Measurements from ENCODE around the gene PROM1.
A peak's percentile ranks its signal among the peaks of the same experiment; 100 is the strongest.

The PROM1 gene

DNA sequence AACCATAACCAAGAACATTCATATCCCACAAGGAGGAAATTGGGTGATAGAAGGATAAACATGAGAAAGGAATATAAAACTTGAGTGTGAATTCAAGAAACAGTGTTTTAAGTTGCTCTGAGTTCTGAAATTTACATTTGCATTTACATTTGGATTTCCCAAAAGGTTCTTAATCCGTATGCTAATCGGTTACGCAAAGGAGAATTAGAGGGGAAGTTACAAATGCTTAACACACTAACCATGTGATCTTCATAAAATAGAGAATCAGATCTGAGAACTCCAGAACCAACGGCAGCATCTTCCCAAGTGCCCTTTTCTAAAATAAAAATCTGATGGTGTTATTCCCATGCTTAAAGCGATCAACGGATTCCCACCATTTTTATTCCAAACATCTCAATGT lies 48.0 kb downstream of the PROM1 start:
- Histone ChIP-seq H3K36me3 (ENCODE audit: control insufficient read depth, insufficient read depth, low read length, severe bottlenecking) (no peaks in the 10 kb centered on the region), H3K4me3 (ENCODE audit: low read length) (no peak overlapping the region), H3K4me1 (ENCODE audit: control insufficient read depth, insufficient read depth, low read length) (peaks cover 5% of the 10 kb centered on the region), H3K27me3 (replicated peaks; ENCODE audit: control insufficient read depth, insufficient read depth, low read length) (no peaks in the 10 kb centered on the region), H3K9me3 (ENCODE audit: control insufficient read depth, low read length) (no peaks in the 10 kb centered on the region), H3K9ac (ENCODE audit: low read length) (no peak overlapping the region)
- no peak for DNase-seq (ENCODE audit: low read depth)

DNA sequence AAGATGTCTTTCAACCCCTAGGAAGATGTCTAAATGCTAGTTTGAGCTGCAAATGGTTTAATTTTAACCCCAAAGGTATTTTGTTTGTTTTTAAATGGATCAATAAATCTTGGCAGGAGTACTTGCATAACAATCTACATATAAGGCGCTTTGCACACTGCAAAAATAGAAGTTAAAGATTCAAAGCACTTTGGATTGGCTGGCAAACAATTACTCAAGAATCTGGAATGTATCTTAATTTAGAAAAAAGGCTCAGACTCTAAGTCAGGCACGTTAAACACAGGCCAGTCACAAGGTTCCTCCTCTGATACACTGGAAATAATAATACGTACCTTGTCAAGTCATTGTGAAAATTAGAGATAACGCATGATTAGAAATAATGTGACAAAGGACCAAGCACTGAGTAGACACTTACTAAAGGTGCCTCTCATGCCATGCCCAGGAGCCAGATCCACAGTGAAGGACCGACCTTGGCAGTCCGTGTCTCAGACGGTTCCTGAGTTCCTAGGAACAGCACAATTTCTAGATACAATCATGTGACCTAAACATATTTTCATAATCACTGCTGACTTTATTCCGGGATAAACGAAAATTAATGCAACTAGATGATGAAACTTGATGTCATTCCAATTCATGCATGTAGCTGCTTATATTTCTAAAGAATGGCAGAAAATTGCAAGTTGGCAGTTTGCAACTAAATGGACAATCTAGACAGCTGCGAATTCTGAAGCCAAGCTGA lies 49.6 kb downstream of the PROM1 start:
- peaks cover 9% of the 10 kb centered on the region for H3K4me1 ChIP-seq (ENCODE audit: control insufficient read depth, insufficient read depth, low read length)
- H3K9ac ChIP-seq (ENCODE audit: low read length), result no peak overlapping the region
- no peaks in the 10 kb centered on the region for H3K9me3 ChIP-seq (ENCODE audit: control insufficient read depth, low read length)
- no peak overlapping the region for H3K4me3 ChIP-seq (ENCODE audit: low read length)
- DNase-seq (ENCODE audit: low read depth), result peak; percentile 76
- no peaks in the 10 kb centered on the region for H3K36me3 ChIP-seq (ENCODE audit: control insufficient read depth, insufficient read depth, low read length, severe bottlenecking)
- H3K27me3 ChIP-seq (replicated peaks; ENCODE audit: control insufficient read depth, insufficient read depth, low read length), result no peaks in the 10 kb centered on the region

DNA sequence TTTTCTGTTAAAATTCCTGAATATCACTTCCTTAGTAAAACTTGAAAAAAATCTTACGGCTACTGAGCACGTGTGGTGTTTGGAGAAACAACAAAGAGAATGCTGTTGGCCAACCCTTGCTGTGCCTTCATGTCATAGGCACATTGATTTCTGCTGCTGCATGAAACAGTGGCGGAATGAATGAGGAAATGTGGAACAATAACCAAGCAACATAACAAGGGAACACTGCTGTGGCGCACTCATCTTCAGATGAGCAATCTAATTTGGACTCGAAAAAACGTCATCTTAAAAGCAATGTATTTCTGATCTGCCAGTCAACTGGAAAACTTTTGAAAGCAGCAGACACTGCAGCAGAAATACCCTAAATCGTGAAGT lies 51.4 kb downstream of the PROM1 start:
- Histone ChIP-seq H3K27me3 (replicated peaks; ENCODE audit: control insufficient read depth, insufficient read depth, low read length) (no peaks in the 10 kb centered on the region), H3K4me3 (ENCODE audit: low read length) (no peak overlapping the region), H3K9ac (ENCODE audit: low read length) (no peak overlapping the region), H3K36me3 (ENCODE audit: control insufficient read depth, insufficient read depth, low read length, severe bottlenecking) (no peaks in the 10 kb centered on the region), H3K4me1 (ENCODE audit: control insufficient read depth, insufficient read depth, low read length) (peaks cover 17% of the 10 kb centered on the region), H3K9me3 (ENCODE audit: control insufficient read depth, low read length) (no peaks in the 10 kb centered on the region)
- DNase-seq (ENCODE audit: low read depth), result no peak

DNA sequence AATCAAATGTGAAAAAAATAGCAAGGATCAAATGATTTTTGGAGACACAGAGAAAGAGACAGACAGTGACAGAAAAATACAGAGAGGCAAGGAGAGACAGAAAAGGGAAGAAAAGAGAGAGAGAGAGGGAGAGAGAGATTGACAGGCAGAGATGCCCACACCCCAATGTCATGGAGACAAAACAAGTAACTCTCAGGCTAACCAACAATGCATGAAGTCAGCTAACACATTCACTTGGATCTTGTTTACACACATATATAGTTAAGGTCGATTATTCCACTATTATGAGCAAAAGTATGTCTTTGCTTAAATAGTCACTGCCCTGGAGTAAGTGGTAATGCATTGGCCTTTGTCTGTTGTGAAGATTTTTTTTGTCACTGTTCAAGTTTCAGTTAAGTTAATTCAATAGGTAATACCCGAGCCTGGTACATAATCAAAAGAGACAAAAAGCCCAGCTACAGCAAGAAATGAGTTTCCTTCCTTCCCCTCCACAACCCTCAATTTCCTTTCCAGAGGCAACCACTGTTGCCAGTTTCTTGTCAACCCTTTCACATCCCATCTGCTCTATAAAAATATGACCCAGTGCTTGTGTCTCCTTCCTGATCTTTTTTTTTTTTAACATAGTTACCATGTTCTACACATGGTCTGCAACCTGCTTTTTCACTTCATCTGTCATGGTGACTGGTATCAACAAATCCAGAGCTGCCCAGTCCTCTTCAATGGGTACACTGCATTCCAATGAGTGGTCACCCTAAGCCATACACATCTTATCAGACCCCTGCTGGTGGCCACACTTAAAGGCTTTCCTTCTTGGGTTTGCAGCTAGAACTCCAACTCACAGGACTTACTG lies 52.1 kb downstream of the PROM1 start:
- Histone ChIP-seq H3K4me1 (ENCODE audit: control insufficient read depth, insufficient read depth, low read length) (peaks cover 23% of the 10 kb centered on the region), H3K9me3 (ENCODE audit: control insufficient read depth, low read length) (no peaks in the 10 kb centered on the region), H3K4me3 (ENCODE audit: low read length) (no peak overlapping the region), H3K9ac (ENCODE audit: low read length) (no peak overlapping the region), H3K36me3 (ENCODE audit: control insufficient read depth, insufficient read depth, low read length, severe bottlenecking) (no peaks in the 10 kb centered on the region), H3K27me3 (replicated peaks; ENCODE audit: control insufficient read depth, insufficient read depth, low read length) (no peaks in the 10 kb centered on the region)
- DNase-seq (ENCODE audit: low read depth), result no peak

DNA sequence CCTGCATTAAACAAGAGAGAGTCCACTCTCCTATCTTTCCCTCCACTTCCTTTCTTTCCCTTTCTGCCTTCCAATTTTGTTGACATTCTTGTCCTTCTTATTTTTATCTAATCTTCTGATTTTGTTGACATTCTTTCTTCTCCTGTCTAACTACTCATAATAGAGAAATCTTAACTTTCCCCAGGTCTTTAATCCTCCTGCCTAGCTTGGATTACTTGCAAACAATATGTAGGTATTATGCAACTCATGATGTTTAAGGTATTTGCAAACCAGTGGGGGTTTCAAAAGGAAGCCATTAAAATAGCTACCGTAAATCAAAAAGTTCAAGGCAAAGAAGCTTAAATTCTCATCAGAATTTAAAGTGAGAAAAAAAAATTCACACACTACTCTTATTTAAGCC lies 53.9 kb downstream of the PROM1 start:
- Histone ChIP-seq H3K9me3 (ENCODE audit: control insufficient read depth, low read length) (no peaks in the 10 kb centered on the region), H3K9ac (ENCODE audit: low read length) (no peak overlapping the region), H3K27me3 (replicated peaks; ENCODE audit: control insufficient read depth, insufficient read depth, low read length) (no peaks in the 10 kb centered on the region), H3K4me3 (ENCODE audit: low read length) (no peak overlapping the region), H3K36me3 (ENCODE audit: control insufficient read depth, insufficient read depth, low read length, severe bottlenecking) (no peaks in the 10 kb centered on the region), H3K4me1 (ENCODE audit: control insufficient read depth, insufficient read depth, low read length) (peaks cover 29% of the 10 kb centered on the region)
- peak; percentile 6 for DNase-seq (ENCODE audit: low read depth)

DNA sequence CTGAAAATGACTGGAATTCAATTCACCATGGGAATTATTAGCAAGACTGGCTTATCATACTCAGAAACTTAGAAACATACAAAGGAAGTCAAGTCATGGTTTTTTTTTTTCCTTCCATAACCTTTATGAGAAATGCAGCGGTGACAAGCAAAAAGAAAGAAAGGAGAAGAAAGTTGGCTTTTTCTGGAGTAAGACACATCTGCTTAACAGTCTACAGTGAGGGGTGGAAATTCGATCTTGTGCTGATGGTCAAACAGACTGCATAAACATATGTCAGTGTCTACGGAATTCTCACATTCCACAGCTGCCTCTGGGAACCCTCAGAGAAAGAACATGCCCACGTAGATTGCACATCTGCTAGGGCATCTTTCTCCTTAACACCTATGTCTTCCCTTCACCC lies 54.6 kb downstream of the PROM1 start:
- Histone ChIP-seq H3K4me1 (ENCODE audit: control insufficient read depth, insufficient read depth, low read length) (peaks cover 30% of the 10 kb centered on the region), H3K4me3 (ENCODE audit: low read length) (peak overlapping the region; percentile 56), H3K36me3 (ENCODE audit: control insufficient read depth, insufficient read depth, low read length, severe bottlenecking) (no peaks in the 10 kb centered on the region), H3K9me3 (ENCODE audit: control insufficient read depth, low read length) (no peaks in the 10 kb centered on the region), H3K27me3 (replicated peaks; ENCODE audit: control insufficient read depth, insufficient read depth, low read length) (no peaks in the 10 kb centered on the region), H3K9ac (ENCODE audit: low read length) (peak overlapping the region; percentile 8)
- peak; percentile 78 for DNase-seq (ENCODE audit: low read depth)

DNA sequence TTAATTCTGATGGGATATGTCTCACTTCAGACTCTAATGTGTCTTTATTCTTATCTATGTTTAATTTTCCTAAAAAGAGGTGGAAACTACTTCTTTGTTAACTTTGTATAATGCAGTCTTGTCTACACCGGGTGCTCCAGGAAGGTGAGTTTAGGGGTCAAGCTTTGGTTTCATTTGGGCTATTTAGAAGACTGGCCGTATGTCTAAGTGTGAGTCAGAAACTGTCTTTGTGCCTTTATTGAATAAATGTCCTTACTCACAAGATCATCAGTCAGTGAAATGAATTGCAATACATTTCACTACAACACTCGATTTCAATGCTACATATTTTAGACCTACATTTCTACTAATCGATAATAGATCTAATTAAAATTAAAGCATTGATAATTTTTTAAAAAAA lies 56.2 kb downstream of the PROM1 start:
- Histone ChIP-seq H3K4me3 (ENCODE audit: low read length) (no peak overlapping the region), H3K36me3 (ENCODE audit: control insufficient read depth, insufficient read depth, low read length, severe bottlenecking) (no peaks in the 10 kb centered on the region), H3K9ac (ENCODE audit: low read length) (no peak overlapping the region), H3K27me3 (replicated peaks; ENCODE audit: control insufficient read depth, insufficient read depth, low read length) (no peaks in the 10 kb centered on the region), H3K4me1 (ENCODE audit: control insufficient read depth, insufficient read depth, low read length) (peaks cover 32% of the 10 kb centered on the region), H3K9me3 (ENCODE audit: control insufficient read depth, low read length) (no peaks in the 10 kb centered on the region)
- DNase-seq (ENCODE audit: low read depth), result no peak

DNA sequence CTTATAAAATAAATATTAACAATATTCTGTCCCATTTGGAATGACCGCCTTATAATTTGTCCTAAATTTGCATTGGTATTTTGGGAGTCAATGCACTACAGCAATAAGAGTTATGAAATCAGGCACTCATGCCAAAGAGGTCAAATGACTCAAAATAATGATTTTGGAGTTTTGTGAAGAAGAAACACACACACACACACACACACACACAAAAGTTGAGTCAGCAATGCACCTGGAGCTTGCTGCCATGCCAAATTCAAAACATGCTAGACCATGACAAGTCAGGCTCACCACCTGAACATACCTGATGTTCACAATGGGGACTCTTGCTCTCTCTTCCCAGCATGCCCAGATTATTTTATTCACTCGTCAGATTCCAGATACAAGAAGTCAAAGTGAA lies 56.7 kb downstream of the PROM1 start:
- no peak overlapping the region for H3K4me3 ChIP-seq (ENCODE audit: low read length)
- no peaks in the 10 kb centered on the region for H3K27me3 ChIP-seq (replicated peaks; ENCODE audit: control insufficient read depth, insufficient read depth, low read length)
- peak; percentile 15 for DNase-seq (ENCODE audit: low read depth)
- no peaks in the 10 kb centered on the region for H3K36me3 ChIP-seq (ENCODE audit: control insufficient read depth, insufficient read depth, low read length, severe bottlenecking)
- H3K4me1 ChIP-seq (ENCODE audit: control insufficient read depth, insufficient read depth, low read length), result peaks cover 32% of the 10 kb centered on the region
- no peak overlapping the region for H3K9ac ChIP-seq (ENCODE audit: low read length)
- no peaks in the 10 kb centered on the region for H3K9me3 ChIP-seq (ENCODE audit: control insufficient read depth, low read length)

DNA sequence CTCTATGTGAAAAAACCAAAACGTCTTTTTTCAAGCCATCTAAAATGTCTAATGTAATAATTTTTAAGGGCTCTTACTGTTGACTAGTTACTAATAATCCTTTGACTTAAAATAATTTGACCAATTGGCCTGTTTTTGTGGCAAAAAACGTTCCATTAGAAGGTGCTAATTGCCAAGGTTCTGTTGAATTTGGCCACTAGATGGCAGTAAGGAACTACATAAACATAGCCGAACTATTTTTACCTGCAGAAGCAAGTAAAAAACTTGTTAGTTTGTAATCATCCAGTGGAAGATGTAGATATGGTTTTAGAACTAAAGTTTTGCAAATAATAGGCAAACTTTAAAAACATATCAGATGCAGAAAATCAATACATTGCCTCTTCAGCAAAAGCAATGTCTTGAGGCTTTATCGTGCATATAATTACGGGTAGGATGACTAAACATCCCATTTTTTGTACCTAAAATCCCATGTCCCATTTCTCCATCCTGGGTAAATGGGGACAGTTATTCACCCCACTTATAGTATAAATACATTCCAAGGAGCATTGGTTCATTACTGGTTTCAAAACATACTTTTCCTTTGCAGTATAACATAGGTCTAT lies 57.6 kb downstream of the PROM1 start:
- Histone ChIP-seq H3K27me3 (replicated peaks; ENCODE audit: control insufficient read depth, insufficient read depth, low read length) (no peaks in the 10 kb centered on the region), H3K36me3 (ENCODE audit: control insufficient read depth, insufficient read depth, low read length, severe bottlenecking) (no peaks in the 10 kb centered on the region), H3K9ac (ENCODE audit: low read length) (no peak overlapping the region), H3K9me3 (ENCODE audit: control insufficient read depth, low read length) (no peaks in the 10 kb centered on the region), H3K4me1 (ENCODE audit: control insufficient read depth, insufficient read depth, low read length) (peaks cover 32% of the 10 kb centered on the region), H3K4me3 (ENCODE audit: low read length) (no peak overlapping the region)
- peak; percentile 85 for DNase-seq (ENCODE audit: low read depth)

DNA sequence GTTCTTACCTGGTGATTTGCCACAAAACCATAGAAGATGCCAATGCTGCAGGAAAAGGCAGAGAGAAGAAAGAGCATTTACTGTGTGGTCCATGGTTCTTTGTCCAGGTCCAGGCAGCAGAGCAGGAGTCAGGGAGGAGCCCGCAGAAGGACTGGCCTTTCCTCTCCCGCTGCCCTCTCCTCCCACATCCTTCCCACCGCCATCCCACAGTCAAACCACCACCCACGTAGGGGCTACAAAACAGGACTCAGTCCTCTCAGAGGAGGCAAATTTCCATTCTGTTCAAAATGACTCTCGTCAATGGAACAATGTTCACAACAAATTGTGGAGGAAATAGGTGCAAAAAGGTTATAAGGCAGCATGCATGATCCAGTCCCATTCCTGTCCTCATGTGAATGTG lies 58.6 kb downstream of the PROM1 start:
- H3K9ac ChIP-seq (ENCODE audit: low read length), result no peak overlapping the region
- H3K4me3 ChIP-seq (ENCODE audit: low read length), result no peak overlapping the region
- no peaks in the 10 kb centered on the region for H3K9me3 ChIP-seq (ENCODE audit: control insufficient read depth, low read length)
- peaks cover 32% of the 10 kb centered on the region for H3K4me1 ChIP-seq (ENCODE audit: control insufficient read depth, insufficient read depth, low read length)
- no peaks in the 10 kb centered on the region for H3K27me3 ChIP-seq (replicated peaks; ENCODE audit: control insufficient read depth, insufficient read depth, low read length)
- no peak for DNase-seq (ENCODE audit: low read depth)
- H3K36me3 ChIP-seq (ENCODE audit: control insufficient read depth, insufficient read depth, low read length, severe bottlenecking), result no peaks in the 10 kb centered on the region

DNA sequence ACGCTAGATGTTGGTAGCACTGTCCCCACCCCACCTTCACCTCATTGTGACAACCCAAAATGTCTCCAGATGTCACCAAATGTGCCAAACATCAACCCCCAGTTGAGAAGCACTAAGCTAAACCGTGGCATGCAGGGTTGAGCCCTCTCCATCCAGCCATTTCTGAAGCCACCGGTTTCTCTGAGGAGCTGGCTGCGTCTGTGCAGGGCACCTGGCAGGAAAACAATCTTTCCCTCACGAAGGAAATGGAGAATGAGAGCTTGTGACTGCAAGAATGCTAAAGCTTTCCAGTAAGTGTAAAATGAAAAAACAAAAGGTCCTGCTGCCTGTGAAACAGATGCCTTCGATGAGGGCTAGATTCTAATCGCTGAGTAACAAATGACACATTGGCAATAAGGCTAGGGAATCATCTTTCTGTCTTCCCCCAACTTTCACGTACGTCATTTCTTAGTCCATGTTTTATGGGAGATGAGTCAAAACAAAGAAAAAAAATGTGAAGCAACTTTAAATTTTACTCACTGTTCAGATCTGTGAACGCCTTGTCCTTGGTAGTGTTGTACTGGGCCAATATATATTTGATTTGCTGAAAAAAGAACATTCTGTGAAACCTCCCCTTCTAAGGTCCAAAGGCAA lies 59.9 kb downstream of the PROM1 start:
- no peak for DNase-seq (ENCODE audit: low read depth)
- peak overlapping the region; percentile 29 for H3K4me3 ChIP-seq (ENCODE audit: low read length)
- no peak overlapping the region for H3K9ac ChIP-seq (ENCODE audit: low read length)
- no peaks in the 10 kb centered on the region for H3K9me3 ChIP-seq (ENCODE audit: control insufficient read depth, low read length)
- peaks cover 25% of the 10 kb centered on the region for H3K4me1 ChIP-seq (ENCODE audit: control insufficient read depth, insufficient read depth, low read length)
- H3K36me3 ChIP-seq (ENCODE audit: control insufficient read depth, insufficient read depth, low read length, severe bottlenecking), result no peaks in the 10 kb centered on the region
- H3K27me3 ChIP-seq (replicated peaks; ENCODE audit: control insufficient read depth, insufficient read depth, low read length), result no peaks in the 10 kb centered on the region

All from adipocyte (in vitro differentiated cells).